Endothelial cell of umbilical vein (primary cell): ENCODE measurements around the gene AURKAIP1.

ENCODE experiments used
- EZH2 ChIP-seq: IDR thresholded peaks from 2 replicates; pipeline ENCODE4 v1.6.1; 2012; ENCODE audit warnings: borderline replicate concordance, low read depth, mild to moderate bottlenecking, moderate library complexity, low read length, inconsistent platforms; ENCODE audit not compliant: severe bottlenecking
- GATA2 ChIP-seq: IDR thresholded peaks from 2 replicates; pipeline ENCODE4 v1.7.0; 2011; ENCODE audit warnings: low read depth, mild to moderate bottlenecking, moderate library complexity, mixed read lengths, low read length; ENCODE audit not compliant: insufficient read length, insufficient read depth
- JUN ChIP-seq: IDR thresholded peaks from 2 replicates; pipeline ENCODE4 v1.6.1; 2011; ENCODE audit warnings: borderline replicate concordance, low read depth; ENCODE audit not compliant: insufficient read length, insufficient read depth
- POLR2A ChIP-seq: IDR thresholded peaks from 2 replicates; pipeline ENCODE4 v1.6.1; 2012; ENCODE audit warnings: low read depth, mild to moderate bottlenecking, control low read depth, low read length
- POLR2AphosphoS5 ChIP-seq: IDR thresholded peaks from 2 replicates; pipeline ENCODE4 v1.6.1; 2012; ENCODE audit warnings: low read depth, mild to moderate bottlenecking, control low read depth, low read length, moderate library complexity; ENCODE audit not compliant: insufficient read depth
- TF ChIP-seq, protein P1 (sequence below), 2 donors: IDR thresholded peaks; 1 replicate in 1 of 2; 2 replicates in 1 of 2; pipeline ENCODE4 v1.5.1; 2011; ENCODE audit warnings: low read length in 2 of 2, mild to moderate bottlenecking in 2 of 2, moderate library complexity in 2 of 2, control low read depth in 1 of 2, inconsistent platforms in 1 of 2, low read depth in 1 of 2; ENCODE audit not compliant: insufficient read depth in 1 of 2; ENCODE audit errors: extremely low read depth in 1 of 2
- TF ChIP-seq, protein P2 (sequence below): IDR thresholded peaks from 2 replicates; pipeline ENCODE4 v1.6.1; 2011; ENCODE audit not compliant: insufficient read depth, insufficient read length

DNA sequence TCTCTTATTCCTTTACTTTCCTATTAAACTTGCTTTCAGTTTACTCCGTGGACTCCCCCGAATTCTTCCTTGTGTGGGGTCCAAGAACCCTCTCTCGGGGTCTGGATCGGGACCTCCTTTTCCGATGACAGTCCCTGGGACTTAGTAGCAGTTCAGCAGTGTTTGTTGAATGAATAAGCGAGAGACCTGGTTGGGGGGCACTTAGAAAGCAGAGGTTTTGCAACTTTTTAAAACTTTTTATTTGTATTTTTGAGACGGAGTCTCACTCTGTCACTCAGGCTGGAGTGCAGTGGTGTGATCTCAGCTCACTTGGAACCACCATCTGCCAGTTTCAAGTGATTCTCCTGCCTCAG is 48.2 kb upstream of the AURKAIP1 start:
- TF ChIP-seq, protein P1, sequence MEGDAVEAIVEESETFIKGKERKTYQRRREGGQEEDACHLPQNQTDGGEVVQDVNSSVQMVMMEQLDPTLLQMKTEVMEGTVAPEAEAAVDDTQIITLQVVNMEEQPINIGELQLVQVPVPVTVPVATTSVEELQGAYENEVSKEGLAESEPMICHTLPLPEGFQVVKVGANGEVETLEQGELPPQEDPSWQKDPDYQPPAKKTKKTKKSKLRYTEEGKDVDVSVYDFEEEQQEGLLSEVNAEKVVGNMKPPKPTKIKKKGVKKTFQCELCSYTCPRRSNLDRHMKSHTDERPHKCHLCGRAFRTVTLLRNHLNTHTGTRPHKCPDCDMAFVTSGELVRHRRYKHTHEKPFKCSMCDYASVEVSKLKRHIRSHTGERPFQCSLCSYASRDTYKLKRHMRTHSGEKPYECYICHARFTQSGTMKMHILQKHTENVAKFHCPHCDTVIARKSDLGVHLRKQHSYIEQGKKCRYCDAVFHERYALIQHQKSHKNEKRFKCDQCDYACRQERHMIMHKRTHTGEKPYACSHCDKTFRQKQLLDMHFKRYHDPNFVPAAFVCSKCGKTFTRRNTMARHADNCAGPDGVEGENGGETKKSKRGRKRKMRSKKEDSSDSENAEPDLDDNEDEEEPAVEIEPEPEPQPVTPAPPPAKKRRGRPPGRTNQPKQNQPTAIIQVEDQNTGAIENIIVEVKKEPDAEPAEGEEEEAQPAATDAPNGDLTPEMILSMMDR (IDR thresholded peaks at IDR 0.05; ENCODE audit: extremely low read depth in 1 of 2, insufficient read depth in 1 of 2, low read depth in 1 of 2, low read length in 2 of 2), result no peak
- TF ChIP-seq POLR2A (no peak), EZH2 (no peak), JUN (no peak), POLR2AphosphoS5 (no peak), GATA2 (no peak)
- TF ChIP-seq, protein P2, sequence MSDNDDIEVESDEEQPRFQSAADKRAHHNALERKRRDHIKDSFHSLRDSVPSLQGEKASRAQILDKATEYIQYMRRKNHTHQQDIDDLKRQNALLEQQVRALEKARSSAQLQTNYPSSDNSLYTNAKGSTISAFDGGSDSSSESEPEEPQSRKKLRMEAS, result no peak
